Esophagus squamous epithelium (tissue), 4 donors: ENCODE measurements around the gene NDUFS3.

Experiments used
- POLR2A ChIP-seq, 4 donors: fragments of 450-650 bp; IDR thresholded peaks; one replicate each; pipeline ENCODE4 v1.6.1; 2017; ENCODE audit warnings: antibody characterized with exemption in 4 of 4, mild to moderate bottlenecking in 4 of 4, moderate library complexity in 3 of 4
- TF ChIP-seq, protein P1 (sequence below), 6 experiments: fragments of 450-650 bp in 4 of 6; fragments of 200-600 bp in 2 of 6; sonication (generic) in 2 of 6; IDR thresholded peaks; one replicate each; pipeline ENCODE4 v1.5.1; 2016 to 2019; ENCODE audit warnings: antibody characterized with exemption in 6 of 6, mild to moderate bottlenecking in 4 of 6, moderate library complexity in 4 of 6

DNA sequence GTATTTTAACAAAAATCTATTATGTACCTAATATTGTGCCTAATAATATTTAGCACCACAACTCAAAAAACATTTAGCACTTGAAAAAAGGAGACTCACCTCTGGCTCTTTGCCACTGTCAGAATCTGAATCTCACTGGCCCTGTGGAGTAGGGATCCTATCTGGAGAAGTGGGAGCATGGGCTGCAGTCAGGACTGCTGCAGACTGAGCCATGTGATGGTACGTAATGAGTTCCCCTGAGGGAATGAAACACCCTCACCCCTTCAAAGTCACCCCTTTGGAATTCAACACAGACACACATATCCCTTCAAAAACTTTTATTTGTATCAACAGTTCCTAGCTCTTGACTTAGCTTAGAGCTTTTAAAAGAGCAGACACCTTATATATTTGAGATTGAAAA is 7.0 kb upstream of the NDUFS3 start:
- no peak for TF ChIP-seq POLR2A (IDR thresholded peaks at IDR 0.05)
- TF ChIP-seq, protein P1, sequence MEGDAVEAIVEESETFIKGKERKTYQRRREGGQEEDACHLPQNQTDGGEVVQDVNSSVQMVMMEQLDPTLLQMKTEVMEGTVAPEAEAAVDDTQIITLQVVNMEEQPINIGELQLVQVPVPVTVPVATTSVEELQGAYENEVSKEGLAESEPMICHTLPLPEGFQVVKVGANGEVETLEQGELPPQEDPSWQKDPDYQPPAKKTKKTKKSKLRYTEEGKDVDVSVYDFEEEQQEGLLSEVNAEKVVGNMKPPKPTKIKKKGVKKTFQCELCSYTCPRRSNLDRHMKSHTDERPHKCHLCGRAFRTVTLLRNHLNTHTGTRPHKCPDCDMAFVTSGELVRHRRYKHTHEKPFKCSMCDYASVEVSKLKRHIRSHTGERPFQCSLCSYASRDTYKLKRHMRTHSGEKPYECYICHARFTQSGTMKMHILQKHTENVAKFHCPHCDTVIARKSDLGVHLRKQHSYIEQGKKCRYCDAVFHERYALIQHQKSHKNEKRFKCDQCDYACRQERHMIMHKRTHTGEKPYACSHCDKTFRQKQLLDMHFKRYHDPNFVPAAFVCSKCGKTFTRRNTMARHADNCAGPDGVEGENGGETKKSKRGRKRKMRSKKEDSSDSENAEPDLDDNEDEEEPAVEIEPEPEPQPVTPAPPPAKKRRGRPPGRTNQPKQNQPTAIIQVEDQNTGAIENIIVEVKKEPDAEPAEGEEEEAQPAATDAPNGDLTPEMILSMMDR (IDR thresholded peaks at IDR 0.05), result no peak
